Left ventricle myocardium inferior (tissue), 1 donor: ENCODE data around the gene SEMA6A. TPM values are rescaled to one million over a fixed set of nuclear protein-coding genes. Genes with fewer than 3 reads are reported as not detected.

Experiments
- DNase-seq: peaks from one replicate; pipeline ENCODE4 v3.0.0-alpha.2; 2020
- H3K27ac ChIP-seq: fragments of 200-600 bp; replicated peaks from 2 replicates; pipeline ENCODE4 v1.8.0; 2021
- H3K27me3 ChIP-seq: fragments of 200-600 bp; 2 replicates; pipeline ENCODE4 v1.8.0; 2021; ENCODE audit warnings: low read depth
- H3K36me3 ChIP-seq: fragments of 200-600 bp; 2 replicates; pipeline ENCODE4 v1.8.0; 2021
- H3K4me1 ChIP-seq: fragments of 200-600 bp; 2 replicates; pipeline ENCODE4 v1.8.0; 2021
- H3K4me3 ChIP-seq: fragments of 200-600 bp; 2 replicates; pipeline ENCODE4 v1.8.0; 2021; ENCODE audit warnings: mild to moderate bottlenecking, moderate library complexity
- H3K9me3 ChIP-seq: fragments of 200-600 bp; replicated peaks from 2 replicates; pipeline ENCODE4 v1.8.0; 2021
- intact Hi-C: fragments of 100-400 bp; cut with micrococcal nuclease; formaldehyde crosslinking; loops from one replicate; pipeline ENCODE4 v1.11.0; 2022
- total RNA-seq: library from RNA; stranded (reverse); fragmentation: NEBNext Ultra II Directional; extraction: Animal tissue kit (Norgen Biotek cat#: 25700); gene quantifications from one replicate; pipeline ENCODE4 v1.2.1, GENCODE V29; 2021
- TF ChIP-seq, protein P1 (sequence below): fragments of 200-600 bp; IDR thresholded peaks from 2 replicates; pipeline ENCODE4 v1.8.0; 2021; ENCODE audit warnings: antibody characterized with exemption, mild to moderate bottlenecking, borderline replicate concordance
- donor health status: DM: no; HTN: yes; CAD: no; lungs with severe emphysema.

Gene SEMA6A
- total RNA-seq, 1 donor from 2014 or later, result 6.3 TPM

DNA sequence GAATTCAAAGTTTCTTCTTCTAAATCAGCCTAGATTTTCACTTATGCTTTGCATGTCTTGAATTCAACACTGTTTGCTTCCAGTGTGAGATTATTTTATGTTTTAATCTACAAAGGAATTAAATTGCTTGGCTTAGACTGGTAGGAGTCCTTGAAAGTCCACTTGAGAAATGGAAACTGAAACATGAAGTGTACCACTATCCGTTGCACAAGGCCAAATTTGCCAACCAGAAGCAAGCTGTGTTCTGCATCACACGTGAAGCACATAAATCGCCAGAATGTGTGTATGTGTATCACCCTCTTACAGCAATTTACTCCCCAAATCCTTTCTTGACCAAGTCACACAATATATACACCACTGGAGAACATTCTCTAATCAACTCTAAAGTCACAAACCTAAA lies 10.3 kb downstream of the SEMA6A start:
- Histone ChIP-seq H3K9me3 (no peaks in the 10 kb centered on the region), H3K36me3 (no peaks in the 10 kb centered on the region), H3K4me1 (peaks cover 26% of the 10 kb centered on the region), H3K27me3 (peaks cover 7% of the 10 kb centered on the region), H3K27ac (no peak overlapping the region), H3K4me3 (no peak overlapping the region)
- intact Hi-C loops, result no loop called here
- TF ChIP-seq, protein P1, sequence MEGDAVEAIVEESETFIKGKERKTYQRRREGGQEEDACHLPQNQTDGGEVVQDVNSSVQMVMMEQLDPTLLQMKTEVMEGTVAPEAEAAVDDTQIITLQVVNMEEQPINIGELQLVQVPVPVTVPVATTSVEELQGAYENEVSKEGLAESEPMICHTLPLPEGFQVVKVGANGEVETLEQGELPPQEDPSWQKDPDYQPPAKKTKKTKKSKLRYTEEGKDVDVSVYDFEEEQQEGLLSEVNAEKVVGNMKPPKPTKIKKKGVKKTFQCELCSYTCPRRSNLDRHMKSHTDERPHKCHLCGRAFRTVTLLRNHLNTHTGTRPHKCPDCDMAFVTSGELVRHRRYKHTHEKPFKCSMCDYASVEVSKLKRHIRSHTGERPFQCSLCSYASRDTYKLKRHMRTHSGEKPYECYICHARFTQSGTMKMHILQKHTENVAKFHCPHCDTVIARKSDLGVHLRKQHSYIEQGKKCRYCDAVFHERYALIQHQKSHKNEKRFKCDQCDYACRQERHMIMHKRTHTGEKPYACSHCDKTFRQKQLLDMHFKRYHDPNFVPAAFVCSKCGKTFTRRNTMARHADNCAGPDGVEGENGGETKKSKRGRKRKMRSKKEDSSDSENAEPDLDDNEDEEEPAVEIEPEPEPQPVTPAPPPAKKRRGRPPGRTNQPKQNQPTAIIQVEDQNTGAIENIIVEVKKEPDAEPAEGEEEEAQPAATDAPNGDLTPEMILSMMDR, result no peak
- no peak for DNase-seq

DNA sequence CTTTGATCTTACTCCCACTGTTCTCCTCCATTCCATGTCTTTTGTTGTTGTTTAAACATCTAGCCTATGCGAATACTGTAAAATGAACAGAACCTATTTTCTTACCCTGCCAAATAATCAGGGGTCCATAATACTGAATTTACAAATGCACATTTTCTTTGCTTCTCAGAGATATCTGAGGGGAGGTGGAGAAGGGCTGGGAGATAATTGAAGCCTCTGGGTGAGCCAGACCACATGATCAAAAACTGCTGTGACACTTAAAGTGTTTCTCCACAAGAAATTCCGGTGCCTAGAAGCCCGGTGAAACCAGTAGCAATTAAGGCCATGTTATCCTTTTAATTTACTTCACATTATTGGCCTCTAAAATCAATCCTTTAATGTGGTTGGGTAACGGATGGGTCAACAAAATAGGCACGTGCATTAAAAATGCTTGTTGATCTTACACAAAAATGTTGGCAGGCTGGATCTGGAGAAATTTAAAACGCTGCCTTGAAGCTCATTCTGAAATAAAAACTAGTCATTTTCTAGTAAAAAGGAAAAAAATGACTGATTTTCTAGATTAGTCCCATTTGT lies 10.8 kb downstream of the SEMA6A start:
- DNase-seq, result no peak
- no peak overlapping the region for H3K27ac ChIP-seq
- TF ChIP-seq, protein P1, result no peak
- intact Hi-C loops, result no loop called here
- no peaks in the 10 kb centered on the region for H3K36me3 ChIP-seq
- H3K4me3 ChIP-seq, result no peak overlapping the region
- H3K4me1 ChIP-seq, result peaks cover 26% of the 10 kb centered on the region
- no peaks in the 10 kb centered on the region for H3K9me3 ChIP-seq
- peaks cover 2% of the 10 kb centered on the region for H3K27me3 ChIP-seq

DNA sequence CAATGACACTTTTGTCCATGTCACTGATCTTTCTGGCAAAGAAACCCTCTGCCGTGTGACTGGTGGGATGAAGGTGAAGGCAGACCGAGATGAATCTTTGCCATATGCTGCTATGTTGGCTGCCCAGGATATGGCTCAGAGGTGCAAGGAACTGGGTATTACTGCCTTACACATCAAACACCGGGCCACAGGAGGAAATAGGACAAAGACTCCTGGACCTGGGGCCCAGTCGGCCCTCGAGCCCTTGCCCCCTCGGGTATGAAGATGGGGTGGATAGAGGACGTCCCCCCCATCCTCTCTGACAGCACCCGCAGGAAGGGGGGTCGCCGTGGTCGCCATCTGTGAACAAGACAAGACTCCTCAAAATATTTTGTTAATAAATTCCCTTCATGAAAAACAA lies 12.0 kb downstream of the SEMA6A start:
- DNase-seq, result no peak
- TF ChIP-seq, protein P1, result no peak
- no peaks in the 10 kb centered on the region for H3K27me3 ChIP-seq
- no peaks in the 10 kb centered on the region for H3K36me3 ChIP-seq
- H3K4me3 ChIP-seq, result no peak overlapping the region
- no peak overlapping the region for H3K27ac ChIP-seq
- H3K9me3 ChIP-seq, result no peaks in the 10 kb centered on the region
- intact Hi-C loops, result no loop called here
- peaks cover 26% of the 10 kb centered on the region for H3K4me1 ChIP-seq

DNA sequence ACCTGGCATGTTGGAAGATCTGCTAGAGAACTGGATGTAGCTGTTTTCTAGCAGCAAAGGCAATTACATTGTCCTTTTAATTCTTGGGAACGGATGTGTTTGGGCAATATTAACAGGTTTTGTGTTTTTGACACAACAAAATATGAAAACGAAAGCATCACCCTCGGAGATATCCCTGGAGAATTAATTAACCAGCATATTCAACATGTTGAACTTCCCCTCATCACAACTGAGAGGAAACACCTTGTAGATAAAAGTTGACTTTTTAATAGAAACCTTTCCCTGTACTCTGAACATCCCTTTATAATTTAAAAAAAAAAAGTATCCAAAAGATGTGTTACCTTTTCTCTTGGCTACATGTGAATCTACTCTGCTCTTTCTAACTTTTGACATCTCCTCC lies 13.0 kb downstream of the SEMA6A start:
- no peak for DNase-seq
- H3K4me1 ChIP-seq, result peaks cover 26% of the 10 kb centered on the region
- H3K27ac ChIP-seq, result no peak overlapping the region
- TF ChIP-seq, protein P1, result no peak
- no peaks in the 10 kb centered on the region for H3K9me3 ChIP-seq
- H3K27me3 ChIP-seq, result no peaks in the 10 kb centered on the region
- no peaks in the 10 kb centered on the region for H3K36me3 ChIP-seq
- H3K4me3 ChIP-seq, result no peak overlapping the region
- intact Hi-C loops, result no loop called here

DNA sequence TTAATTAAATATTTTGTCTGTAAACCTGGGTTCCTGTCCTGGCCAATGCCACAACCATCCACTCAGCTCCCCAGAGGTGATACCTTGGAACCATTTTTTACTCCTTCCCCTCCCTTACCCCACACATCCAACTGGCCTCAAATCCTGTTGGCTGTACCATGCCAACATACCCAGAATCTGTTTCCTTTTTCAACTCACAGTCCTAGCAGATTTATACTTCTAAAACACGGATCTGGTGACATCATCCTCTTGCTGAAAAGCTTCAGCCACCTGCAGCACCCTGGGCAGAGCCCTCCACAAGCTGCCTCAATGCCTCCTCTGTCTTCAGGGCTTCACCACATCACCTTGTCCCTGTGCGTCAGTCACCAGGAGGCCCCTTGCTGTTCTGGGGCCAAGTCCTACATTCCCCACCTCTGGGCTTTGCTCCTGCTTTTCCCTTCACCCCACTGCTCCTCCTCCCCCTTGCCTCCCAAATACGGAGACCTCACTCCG lies 14.9 kb downstream of the SEMA6A start:
- Histone ChIP-seq H3K9me3 (no peaks in the 10 kb centered on the region), H3K4me3 (no peak overlapping the region), H3K36me3 (no peaks in the 10 kb centered on the region), H3K27me3 (no peaks in the 10 kb centered on the region), H3K27ac (no peak overlapping the region), H3K4me1 (peaks cover 23% of the 10 kb centered on the region)
- TF ChIP-seq, protein P1, result no peak
- no peak for DNase-seq
- intact Hi-C loops, result no loop called here
